Astrocyte of the spinal cord (primary cell): Measurements from ENCODE around the gene CARD9.

ENCODE experiments used
- DNase-seq: peaks from one replicate; pipeline ENCODE4 v3.0.0; 2011; ENCODE audit warnings: low read depth, low spot score
- H3K4me3 ChIP-seq: 2 replicates; pipeline ENCODE4 v1.5.1; 2011; ENCODE audit warnings: low read depth, mild to moderate bottlenecking, low read length, moderate library complexity
- in situ Hi-C: cut with HindIII; loops from 2 replicates; pipeline ENCODE4 v1.10.0; 2017; ENCODE audit warnings: low sequenced_read_pairs
- TF ChIP-seq, protein P1 (sequence below): IDR thresholded peaks from 2 replicates; pipeline ENCODE4 v1.5.1; 2012; ENCODE audit warnings: low read depth, mild to moderate bottlenecking, low read length, inconsistent platforms

Gene CARD9

DNA sequence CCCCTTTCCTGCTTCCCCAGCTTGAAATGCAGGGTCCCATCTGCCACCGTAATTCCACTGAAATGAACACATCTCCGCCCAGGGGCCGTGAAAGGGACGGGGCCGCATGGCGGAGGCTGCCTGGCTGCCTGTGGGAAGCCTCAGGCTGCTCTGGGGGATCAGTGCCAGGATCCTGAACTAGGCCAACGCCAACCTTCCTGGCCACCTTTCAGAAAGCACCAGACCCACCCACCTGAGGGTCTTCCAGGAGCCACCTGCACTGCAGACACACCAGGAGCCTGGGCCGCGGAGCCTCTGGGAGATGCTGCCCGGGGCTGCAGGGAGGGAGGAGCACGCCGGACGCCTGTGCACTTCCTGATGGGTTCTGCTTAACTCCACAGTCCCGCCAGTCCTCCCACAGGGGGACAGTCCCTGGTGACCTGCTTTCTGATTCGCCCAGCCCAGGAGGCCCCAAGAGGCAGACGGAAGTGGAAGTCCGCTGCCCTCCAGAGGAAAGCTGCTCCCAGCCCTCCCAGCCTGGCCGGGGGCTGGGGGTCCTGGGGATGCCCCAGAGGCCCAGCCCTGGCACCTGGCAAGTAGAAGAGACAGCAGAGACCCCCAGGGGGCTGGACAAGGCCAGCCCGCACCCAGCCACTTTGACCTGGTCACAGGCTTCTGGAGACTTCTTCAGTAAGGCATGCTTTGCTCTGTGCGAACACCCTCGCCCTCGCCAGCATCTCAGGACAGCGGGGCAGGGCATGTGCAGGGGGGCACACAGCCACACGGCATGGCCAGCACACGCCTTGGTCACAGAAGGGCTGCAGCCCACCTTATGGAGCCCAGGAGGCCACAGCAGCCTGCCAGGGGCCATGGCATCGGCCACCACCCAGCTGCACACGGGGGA is at the start of gene CARD9:
TSS of gene CARD9 (minus strand) at position 370 of the 883 bp plus-strand sequence. CDS start 1,591 bp downstream, outside the sequence.
- no peak for DNase-seq
- H3K4me3 ChIP-seq = no peak within 1 kb of the TSS
- TF ChIP-seq, protein P1, sequence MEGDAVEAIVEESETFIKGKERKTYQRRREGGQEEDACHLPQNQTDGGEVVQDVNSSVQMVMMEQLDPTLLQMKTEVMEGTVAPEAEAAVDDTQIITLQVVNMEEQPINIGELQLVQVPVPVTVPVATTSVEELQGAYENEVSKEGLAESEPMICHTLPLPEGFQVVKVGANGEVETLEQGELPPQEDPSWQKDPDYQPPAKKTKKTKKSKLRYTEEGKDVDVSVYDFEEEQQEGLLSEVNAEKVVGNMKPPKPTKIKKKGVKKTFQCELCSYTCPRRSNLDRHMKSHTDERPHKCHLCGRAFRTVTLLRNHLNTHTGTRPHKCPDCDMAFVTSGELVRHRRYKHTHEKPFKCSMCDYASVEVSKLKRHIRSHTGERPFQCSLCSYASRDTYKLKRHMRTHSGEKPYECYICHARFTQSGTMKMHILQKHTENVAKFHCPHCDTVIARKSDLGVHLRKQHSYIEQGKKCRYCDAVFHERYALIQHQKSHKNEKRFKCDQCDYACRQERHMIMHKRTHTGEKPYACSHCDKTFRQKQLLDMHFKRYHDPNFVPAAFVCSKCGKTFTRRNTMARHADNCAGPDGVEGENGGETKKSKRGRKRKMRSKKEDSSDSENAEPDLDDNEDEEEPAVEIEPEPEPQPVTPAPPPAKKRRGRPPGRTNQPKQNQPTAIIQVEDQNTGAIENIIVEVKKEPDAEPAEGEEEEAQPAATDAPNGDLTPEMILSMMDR = no peak
- in situ Hi-C loops = no loop called here

DNA sequence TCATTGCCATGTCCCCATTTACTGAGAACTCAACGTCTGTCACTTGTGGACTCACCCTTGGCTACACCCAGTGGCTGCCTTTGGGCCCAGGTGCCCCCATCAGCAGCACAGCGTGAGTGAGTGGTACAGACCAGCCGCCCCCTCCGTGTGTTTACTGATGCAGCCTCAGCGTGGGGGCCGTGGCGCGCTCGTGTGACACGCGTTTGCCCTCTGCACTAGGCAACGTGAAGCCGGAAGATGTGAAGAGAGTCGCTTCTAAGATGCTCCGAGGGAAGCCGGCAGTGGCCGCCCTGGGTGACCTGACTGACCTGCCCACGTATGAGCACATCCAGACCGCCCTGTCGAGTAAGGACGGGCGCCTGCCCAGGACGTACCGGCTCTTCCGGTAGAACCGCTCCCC is 49.4 kb upstream of the CARD9 start:
- no peak for DNase-seq
- TF ChIP-seq, protein P1 = no peak
- H3K4me3 ChIP-seq = no peak overlapping the region
- in situ Hi-C loops = no loop called here

- in situ Hi-C loops = no loop called here
- TF ChIP-seq, protein P1 = no peak
- no peak overlapping the region for H3K4me3 ChIP-seq
- no peak for DNase-seq
Observed at GRCh38 chr9:136421791-136422190, 48.3 kb upstream of the CARD9 start.

DNA sequence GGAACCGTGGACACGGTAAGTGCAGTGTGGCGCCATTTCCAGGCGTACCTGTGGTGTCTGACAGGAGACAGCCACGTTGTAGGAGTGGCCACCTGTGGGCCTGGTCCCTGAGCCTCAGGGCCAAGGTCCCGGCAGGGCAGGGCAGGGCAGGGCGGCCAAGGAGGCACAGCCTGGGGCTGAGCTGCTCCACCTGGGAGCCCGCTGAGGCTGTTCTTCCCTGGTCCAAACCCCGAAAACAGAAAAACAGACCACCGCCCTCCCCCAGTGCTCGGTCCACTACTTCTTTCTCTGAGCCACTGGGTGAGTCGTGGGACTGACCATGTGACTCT is 45.6 kb upstream of the CARD9 start:
- DNase-seq = no peak
- TF ChIP-seq, protein P1 = no peak
- in situ Hi-C loops = no loop called here
- H3K4me3 ChIP-seq = no peak overlapping the region

- TF ChIP-seq, protein P1 = no peak
- in situ Hi-C loops = no loop called here
- H3K4me3 ChIP-seq = no peak overlapping the region
- no peak for DNase-seq
Observed at GRCh38 chr9:136418182-136419091, 45.0 kb upstream of the CARD9 start.

DNA sequence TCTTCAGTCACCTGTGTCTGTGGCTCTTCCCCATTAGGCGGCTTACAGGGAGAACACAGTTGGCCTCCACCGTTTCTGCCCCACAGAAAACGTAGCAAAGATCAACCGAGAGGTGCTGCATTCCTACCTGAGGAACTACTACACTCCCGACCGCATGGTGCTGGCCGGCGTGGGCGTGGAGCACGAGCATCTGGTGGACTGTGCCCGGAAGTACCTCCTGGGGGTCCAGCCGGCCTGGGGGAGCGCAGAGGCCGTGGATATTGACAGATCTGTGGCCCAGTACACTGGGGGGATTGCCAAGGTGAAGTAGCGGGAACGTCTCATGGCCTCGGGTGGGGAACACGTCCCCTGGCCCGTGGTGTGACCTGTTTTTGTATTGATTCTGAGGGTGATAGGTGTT is 43.4 kb upstream of the CARD9 start:
- H3K4me3 ChIP-seq = no peak overlapping the region
- no peak for DNase-seq
- in situ Hi-C loops = no loop called here
- TF ChIP-seq, protein P1 = no peak
